Measurements from ENCODE around the gene ZNF580. TPM values are rescaled to one million over a fixed set of nuclear protein-coding genes. Genes with fewer than 3 reads are reported as not detected.

Gene ZNF580
- total RNA-seq, 1 donor from 2014 or later: 11.8 TPM

DNA sequence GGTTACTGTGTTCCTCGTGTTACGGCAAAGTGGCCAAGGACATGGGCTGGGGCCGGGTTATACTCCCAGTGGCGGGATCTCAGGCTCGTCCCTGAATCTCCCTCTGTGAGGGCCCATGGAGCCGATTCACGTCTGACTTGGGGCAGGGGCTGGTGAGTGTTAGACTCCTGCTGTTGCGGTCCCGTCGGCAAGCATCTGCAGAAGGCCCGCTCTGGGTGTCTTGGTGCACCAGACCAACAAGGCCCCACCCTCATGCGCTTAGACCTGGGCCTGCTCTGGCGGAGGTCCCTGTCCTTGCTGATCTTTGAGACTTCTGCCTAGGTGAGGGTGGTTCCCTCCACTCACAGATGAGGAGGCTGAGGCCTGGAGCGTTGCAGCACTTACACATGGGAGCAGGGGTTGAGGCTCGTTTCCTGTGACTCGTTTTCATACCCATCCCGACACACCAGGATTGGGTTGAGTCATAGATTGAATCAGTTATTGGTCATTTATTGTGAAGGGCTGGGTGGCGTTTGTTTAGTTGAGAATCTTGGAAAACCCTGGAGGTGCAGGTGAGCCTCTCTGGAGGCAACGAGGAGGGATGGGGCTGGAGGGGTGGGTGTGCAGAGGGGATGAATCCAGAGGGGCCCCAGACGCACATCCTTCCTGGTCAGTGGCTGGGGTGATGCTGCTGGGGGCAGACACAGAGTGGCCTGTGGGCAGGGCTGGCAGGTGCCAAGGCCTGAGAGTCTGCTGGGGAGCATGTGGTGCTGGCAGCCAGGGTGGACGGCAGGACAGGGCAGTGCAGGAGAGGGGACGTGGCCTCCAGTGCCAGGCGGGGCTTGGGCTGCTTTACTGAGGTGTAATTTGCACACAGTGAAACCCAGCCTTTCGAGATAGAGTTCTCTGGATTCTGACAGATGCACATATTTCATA lies 38.8 kb downstream of the ZNF580 start:
- intact Hi-C loops (cut with micrococcal nuclease): no loop called here
- Histone ChIP-seq H3K4me3 (no peak overlapping the region), H3K36me3 (peaks cover 70% of the 10 kb centered on the region), H3K27me3 (ENCODE audit: low read depth) (no peaks in the 10 kb centered on the region), H3K9me3 (replicated peaks) (no peaks in the 10 kb centered on the region), H3K4me1 (peaks cover 77% of the 10 kb centered on the region), H3K27ac (replicated peaks) (no peak overlapping the region)
- TF ChIP-seq, protein P1, sequence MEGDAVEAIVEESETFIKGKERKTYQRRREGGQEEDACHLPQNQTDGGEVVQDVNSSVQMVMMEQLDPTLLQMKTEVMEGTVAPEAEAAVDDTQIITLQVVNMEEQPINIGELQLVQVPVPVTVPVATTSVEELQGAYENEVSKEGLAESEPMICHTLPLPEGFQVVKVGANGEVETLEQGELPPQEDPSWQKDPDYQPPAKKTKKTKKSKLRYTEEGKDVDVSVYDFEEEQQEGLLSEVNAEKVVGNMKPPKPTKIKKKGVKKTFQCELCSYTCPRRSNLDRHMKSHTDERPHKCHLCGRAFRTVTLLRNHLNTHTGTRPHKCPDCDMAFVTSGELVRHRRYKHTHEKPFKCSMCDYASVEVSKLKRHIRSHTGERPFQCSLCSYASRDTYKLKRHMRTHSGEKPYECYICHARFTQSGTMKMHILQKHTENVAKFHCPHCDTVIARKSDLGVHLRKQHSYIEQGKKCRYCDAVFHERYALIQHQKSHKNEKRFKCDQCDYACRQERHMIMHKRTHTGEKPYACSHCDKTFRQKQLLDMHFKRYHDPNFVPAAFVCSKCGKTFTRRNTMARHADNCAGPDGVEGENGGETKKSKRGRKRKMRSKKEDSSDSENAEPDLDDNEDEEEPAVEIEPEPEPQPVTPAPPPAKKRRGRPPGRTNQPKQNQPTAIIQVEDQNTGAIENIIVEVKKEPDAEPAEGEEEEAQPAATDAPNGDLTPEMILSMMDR (IDR thresholded peaks at IDR 0.05; ENCODE audit: borderline replicate concordance): no peak
- no peak for DNase-seq

DNA sequence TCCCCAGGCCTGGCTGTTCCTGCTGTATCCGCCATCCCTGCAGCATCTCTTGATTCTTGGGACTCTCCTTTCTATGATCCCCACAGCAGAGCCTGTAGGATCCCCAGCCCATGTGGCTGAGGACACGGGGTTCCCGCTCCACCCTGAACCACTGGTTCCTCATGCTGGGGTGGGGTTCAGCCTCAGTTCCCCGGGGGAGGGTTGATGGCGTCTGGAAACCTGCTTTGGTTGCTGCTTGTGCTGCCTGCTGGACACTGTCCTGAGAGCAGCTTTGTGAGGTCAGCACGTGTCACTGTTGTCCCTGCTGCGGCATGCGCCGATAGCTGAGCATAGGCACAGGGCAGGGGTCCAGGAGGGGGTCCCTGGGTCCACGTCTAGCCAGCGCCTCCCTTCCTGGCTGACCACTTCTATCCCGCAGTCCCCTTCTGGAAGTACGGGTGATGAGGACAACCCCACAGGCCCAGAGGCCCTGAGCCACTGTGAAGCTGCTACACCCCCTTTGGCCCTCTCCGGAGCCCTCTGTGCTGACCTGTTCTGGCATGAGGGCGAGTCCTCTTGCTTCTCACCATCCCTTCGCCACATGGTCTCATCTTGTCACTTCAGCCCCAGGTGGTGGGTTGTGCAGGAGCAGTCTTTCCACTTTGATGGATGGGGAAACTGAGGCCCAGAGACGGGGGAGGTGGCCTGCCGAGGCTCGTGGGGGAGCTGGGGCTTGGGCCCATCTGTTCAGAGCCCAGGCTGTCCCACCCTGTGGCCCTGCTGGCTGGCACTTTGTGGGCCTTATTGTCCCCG lies 39.7 kb downstream of the ZNF580 start:
- intact Hi-C loops (cut with micrococcal nuclease): no loop called here
- DNase-seq: no peak
- Histone ChIP-seq H3K27me3 (ENCODE audit: low read depth) (no peaks in the 10 kb centered on the region), H3K9me3 (replicated peaks) (no peaks in the 10 kb centered on the region), H3K27ac (replicated peaks) (no peak overlapping the region), H3K4me3 (no peak overlapping the region), H3K36me3 (peaks cover 79% of the 10 kb centered on the region), H3K4me1 (peaks cover 72% of the 10 kb centered on the region)
- TF ChIP-seq, protein P1 (IDR thresholded peaks at IDR 0.05; ENCODE audit: borderline replicate concordance): no peak

DNA sequence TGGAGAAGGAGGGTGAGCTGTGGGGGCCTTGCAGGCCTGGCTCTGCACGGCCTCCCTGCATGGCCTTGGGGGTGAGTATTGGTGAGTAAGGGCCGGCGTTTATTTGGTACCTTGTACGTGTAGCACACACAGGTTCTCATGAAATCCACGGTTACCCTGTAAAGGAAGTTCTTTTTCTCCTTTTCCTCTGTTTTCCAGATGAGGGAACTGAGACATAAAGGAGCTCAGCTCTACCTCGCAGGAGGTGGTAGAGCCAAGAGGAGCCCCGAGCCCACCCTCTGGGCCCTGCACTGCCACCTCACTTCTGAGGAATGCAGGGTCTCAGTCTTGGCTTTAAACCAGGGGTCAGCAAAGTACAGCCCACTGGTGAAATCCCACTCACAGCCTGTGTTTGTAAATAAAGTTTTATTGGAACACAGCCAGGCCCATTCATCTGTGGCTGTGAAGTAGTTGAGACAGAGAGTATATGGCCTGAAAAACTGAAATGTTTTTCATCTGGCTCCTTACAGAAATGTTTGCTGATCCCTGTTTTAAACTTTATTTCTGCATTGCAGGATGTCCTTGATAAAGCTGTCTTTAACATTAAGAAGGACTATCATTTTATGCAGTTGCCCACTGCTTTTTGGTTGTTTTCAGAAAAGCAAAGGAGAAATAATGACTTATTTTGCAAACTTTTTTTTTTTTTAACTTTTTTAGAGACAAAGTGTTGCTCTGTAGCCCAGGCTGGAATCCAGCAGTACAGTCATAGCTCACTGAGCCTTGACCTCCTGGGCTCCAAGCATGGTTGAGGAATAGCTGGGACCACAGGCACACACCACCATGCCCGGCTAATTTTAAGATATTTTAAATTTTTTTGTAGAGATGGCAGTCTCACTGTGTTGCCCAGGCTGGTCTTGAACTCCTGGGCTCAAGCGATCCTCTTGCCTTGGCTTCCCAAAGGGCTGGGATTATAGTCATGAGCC lies 40.6 kb downstream of the ZNF580 start:
- H3K36me3 ChIP-seq: peaks cover 88% of the 10 kb centered on the region

DNA sequence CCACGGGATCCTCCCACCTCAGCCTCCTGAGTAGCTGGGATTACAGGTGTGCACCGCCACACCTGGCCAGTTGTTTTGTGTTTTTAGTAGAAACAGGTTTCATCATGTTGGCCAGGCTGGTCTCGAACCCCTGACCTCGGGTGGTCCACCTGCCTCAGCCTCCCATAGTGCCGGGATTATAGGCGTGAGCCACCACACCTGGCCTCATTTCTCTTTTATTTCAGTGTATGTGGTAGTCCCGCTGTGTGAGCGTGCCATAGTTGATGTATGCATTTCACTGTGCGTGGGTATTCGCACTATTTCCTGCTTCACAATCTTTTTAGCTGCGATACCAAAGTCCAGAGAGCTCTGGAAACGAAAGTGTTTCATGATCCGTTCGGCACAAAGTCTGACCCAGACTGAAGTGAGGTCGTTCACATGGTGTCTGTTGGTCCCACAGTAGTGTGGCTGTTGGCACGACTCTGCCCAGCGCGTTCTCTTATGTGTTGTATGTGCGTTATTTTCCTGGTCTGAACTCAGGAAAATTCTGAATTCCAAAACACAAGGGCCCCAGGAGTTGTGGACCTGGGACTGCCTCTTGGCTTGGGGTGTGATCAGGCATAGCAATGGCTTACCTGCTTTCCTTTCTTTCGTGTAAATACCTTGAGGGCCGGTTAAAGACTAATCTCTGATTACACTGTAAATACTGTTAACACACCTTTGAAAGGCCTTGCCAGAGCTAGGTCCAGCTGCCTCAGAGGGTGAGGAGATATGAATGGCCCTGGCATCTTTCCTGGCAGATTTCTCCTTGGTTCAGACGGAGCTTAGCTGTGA lies 42.9 kb downstream of the ZNF580 start:
- TF ChIP-seq, protein P1 (IDR thresholded peaks at IDR 0.05; ENCODE audit: borderline replicate concordance): no peak

More for the DNA sequence above, 40.6 kb downstream of the ZNF580 start:
- peaks cover 72% of the 10 kb centered on the region for H3K4me1 ChIP-seq
- no peak overlapping the region for H3K27ac ChIP-seq (replicated peaks)
- no peaks in the 10 kb centered on the region for H3K27me3 ChIP-seq (ENCODE audit: low read depth)
- no peak for DNase-seq
- no peaks in the 10 kb centered on the region for H3K9me3 ChIP-seq (replicated peaks)
- intact Hi-C loops (cut with micrococcal nuclease): no loop called here
- H3K4me3 ChIP-seq: no peak overlapping the region
- TF ChIP-seq, protein P1 (IDR thresholded peaks at IDR 0.05; ENCODE audit: borderline replicate concordance): no peak

More for the DNA sequence above, 42.9 kb downstream of the ZNF580 start:
- no peak overlapping the region for H3K27ac ChIP-seq (replicated peaks)
- H3K27me3 ChIP-seq (ENCODE audit: low read depth): no peaks in the 10 kb centered on the region
- peaks cover 62% of the 10 kb centered on the region for H3K4me1 ChIP-seq
- H3K36me3 ChIP-seq: peaks cover 97% of the 10 kb centered on the region
- H3K4me3 ChIP-seq: no peak overlapping the region
- DNase-seq: no peak
- no peaks in the 10 kb centered on the region for H3K9me3 ChIP-seq (replicated peaks)
- intact Hi-C loops (cut with micrococcal nuclease): no loop called here

Measured in left ventricle myocardium inferior (tissue), 1 donor.